ENCODE results near the gene CRB1.
"Not testable (repeated sequence)": the region's sequence is repeated elsewhere in the genome, so short reads cannot be mapped to it uniquely, and the experiment has no call there.

CRB1 gene

GRCh38 chr1:197402189-197402588 is 134.1 kb downstream of the CRB1 start:
- DNase-seq = no peak

- not testable (repeated sequence) for DNase-seq
These were observed 136.7 kb downstream of the CRB1 start for GRCh38 chr1:197404774-197405173.

- DNase-seq = not testable (repeated sequence)
These were observed 137.6 kb downstream of the CRB1 start for GRCh38 chr1:197405614-197406013.

- DNase-seq = no peak
These were observed 145.5 kb downstream of the CRB1 start for GRCh38 chr1:197413564-197413963.

GRCh38 chr1:197415221-197415620 is 147.2 kb downstream of the CRB1 start:
- DNase-seq = no peak

GRCh38 chr1:197418693-197419092 is 150.6 kb downstream of the CRB1 start:
- DNase-seq = no peak

- DNase-seq = no peak
These were observed 154.9 kb downstream of the CRB1 start for GRCh38 chr1:197422993-197423392.

- no peak for DNase-seq
These were observed 156.3 kb downstream of the CRB1 start for GRCh38 chr1:197424380-197424779.

GRCh38 chr1:197429372-197429771 is 161.3 kb downstream of the CRB1 start:
- no peak for DNase-seq

GRCh38 chr1:197435224-197435623 is 167.2 kb downstream of the CRB1 start:
- DNase-seq = no peak

- no peak for DNase-seq
These were observed 169.5 kb downstream of the CRB1 start for GRCh38 chr1:197437601-197438000.

GRCh38 chr1:197438010-197438790 is 170.1 kb downstream of the CRB1 start:
- DNase-seq = no peak

GRCh38 chr1:197439708-197440280 is 171.7 kb downstream of the CRB1 start:
- no peak for DNase-seq

GRCh38 chr1:197440715-197441114 is 172.7 kb downstream of the CRB1 start:
- DNase-seq = no peak

- no peak for DNase-seq
These were observed 174.0 kb downstream of the CRB1 start for GRCh38 chr1:197441999-197442414.

GRCh38 chr1:197444755-197445154 is 176.7 kb downstream of the CRB1 start:
- no peak for DNase-seq

- DNase-seq = no peak
These were observed 180.2 kb downstream of the CRB1 start for GRCh38 chr1:197448121-197448779.

GRCh38 chr1:197451381-197451780 is 183.3 kb downstream of the CRB1 start:
- no peak for DNase-seq

GRCh38 chr1:197453376-197454058 is 185.5 kb downstream of the CRB1 start:
- DNase-seq = no peak

- DNase-seq = no peak
These were observed 194.5 kb downstream of the CRB1 start for GRCh38 chr1:197462539-197462938.

GRCh38 chr1:197463142-197463541 is 195.1 kb downstream of the CRB1 start:
- no peak for DNase-seq

GRCh38 chr1:197464044-197464443 is 196.0 kb downstream of the CRB1 start:
- DNase-seq = no peak

GRCh38 chr1:197465528-197466327 is 197.7 kb downstream of the CRB1 start:
- DNase-seq = no peak

All from CD4-positive, alpha-beta T cell treated with Interleukin-6 for 4 hours (primary cell).